K562 (cell line): ENCODE data around the gene RFT1. TPM values are rescaled to one million over a fixed set of nuclear protein-coding genes. Genes with fewer than 3 reads are reported as not detected.

Experiments used
- ATAC-seq: fragments of 200-7000 bp; cut with Tn5 transposase; 3 replicates; pipeline ENCODE4 v1.9.1; 2020; ENCODE audit warnings: moderate library complexity
- BruUV-seq: library from RNA; stranded (reverse); fragments of 400-500 nt; replicated peaks from 2 replicates; lab custom pipeline; 2021; lab: Mats Ljungman, UMichigan
- CTCF ChIA-PET: fragments of 300-600 bp; formaldehyde crosslinking; extraction: SDS; loops from one replicate; lab custom pipeline; 2021; ENCODE audit warnings: low intra/inter-chr PET ratio; lab: Yijun Ruan, JAX
- POLR2A ChIA-PET: fragments of 300-600, 350-650 bp; sonication (Branson Sonifier 250); formaldehyde crosslinking; extraction: SDS; loops from one replicate; lab custom pipeline; 2021; ENCODE audit warnings: antibody characterized with exemption, inconsistent platforms; lab: Yijun Ruan, JAX
- DNase-seq, 4 experiments: peaks; one replicate each; pipeline versions ENCODE4 v3.0.0 to v3.0.0-alpha.2; 2011 to 2018; ENCODE audit warnings: low spot score in 3 of 4, mixed read lengths in 3 of 4; ENCODE audit errors: extremely low read depth in 1 of 4
- FAIRE-seq: peaks from 2 replicates; lab custom pipeline; 2011; peaks lifted over from hg19 to GRCh38; lab: Jason Lieb, UNC
- H2AFZ ChIP-seq: 2 replicates; pipeline ENCODE4 v1.6.0; 2011; ENCODE audit warnings: low read depth, low read length, control low read depth, inconsistent platforms
- H3K27ac ChIP-seq: fragments of 200-600 bp; 3 replicates; pipeline ENCODE4 v1.8.0; 2011; ENCODE audit warnings: low read depth, mild to moderate bottlenecking, control low read depth, inconsistent platforms, low read length, moderate library complexity, mixed read lengths; ENCODE audit errors: extremely low read depth
- H3K27me3 ChIP-seq, 2 experiments: fragments of 300-600 bp in 1 of 2; 2 replicates in 1 of 2; 3 replicates in 1 of 2; pipeline versions ENCODE4 v1.6.0 to v1.8.0; 2011; ENCODE audit warnings: inconsistent platforms in 2 of 2, low read length in 2 of 2, mild to moderate bottlenecking in 1 of 2, mixed read lengths in 1 of 2, moderate library complexity in 1 of 2; ENCODE audit not compliant: control insufficient read depth in 2 of 2, insufficient read depth in 2 of 2
- H3K36me3 ChIP-seq: fragments of 300-600 bp; 3 replicates; pipeline ENCODE4 v1.8.0; 2011; ENCODE audit warnings: mild to moderate bottlenecking, low read length, inconsistent platforms; ENCODE audit not compliant: control insufficient read depth, insufficient read depth
- H3K4me1 ChIP-seq, 2 experiments: fragments of 200-600 bp in 1 of 2; replicated peaks in 1 of 2; 2 replicates in 1 of 2; 3 replicates in 1 of 2; pipeline versions ENCODE4 v1.5.1 to v1.8.0; 2011; ENCODE audit warnings: inconsistent platforms in 2 of 2, low read length in 2 of 2, mild to moderate bottlenecking in 1 of 2, mixed read lengths in 1 of 2, moderate library complexity in 1 of 2; ENCODE audit not compliant: control insufficient read depth in 2 of 2, insufficient read depth in 2 of 2
- H3K4me2 ChIP-seq: 2 replicates; pipeline ENCODE4 v1.6.1; 2011; ENCODE audit warnings: low read length, control low read depth, inconsistent platforms, mixed read lengths; ENCODE audit not compliant: insufficient read depth
- H3K4me3 ChIP-seq: fragments of 200-600 bp; sonication (generic), shearing (Covaris generic); 2 replicates; pipeline ENCODE4 v1.5.1; 2016; ENCODE audit warnings: control low read depth, inconsistent platforms
- H3K79me2 ChIP-seq: fragments of 200-600 bp; 3 replicates; pipeline ENCODE4 v1.8.0; 2011; ENCODE audit warnings: low read length, inconsistent platforms; ENCODE audit not compliant: control insufficient read depth, insufficient read depth
- H3K9ac ChIP-seq, 2 experiments: 2 replicates each; pipeline versions ENCODE4 v1.6.0 to v1.6.1; 2011; ENCODE audit warnings: low read depth in 2 of 2, low read length in 2 of 2, control low read depth in 1 of 2, inconsistent platforms in 1 of 2, mild to moderate bottlenecking in 1 of 2, mixed read lengths in 1 of 2; ENCODE audit not compliant: insufficient read depth in 1 of 2
- H3K9me1 ChIP-seq: one replicate; pipeline ENCODE4 v1.6.0; 2011; ENCODE audit warnings: inconsistent platforms, mild to moderate bottlenecking, low read length, moderate library complexity; ENCODE audit not compliant: control insufficient read depth, insufficient read depth
- H3K9me3 ChIP-seq: replicated peaks from 2 replicates; pipeline ENCODE4 v1.5.1; 2011; ENCODE audit warnings: low read depth, low read length, inconsistent platforms; ENCODE audit not compliant: control insufficient read depth, insufficient read depth
- H4K20me1 ChIP-seq: replicated peaks from 2 replicates; pipeline ENCODE4 v1.6.1; 2011; ENCODE audit warnings: low read length, inconsistent platforms, mixed read lengths; ENCODE audit not compliant: control insufficient read depth, insufficient read depth
- HNRNPL ChIP-seq: fragments of 200-400 bp; formaldehyde crosslinking; IDR thresholded peaks from 2 replicates; pipeline ENCODE4 v1.6.1; 2017; ENCODE audit warnings: low read depth, mild to moderate bottlenecking, low read length
- MCM2 ChIP-seq: fragments of 450-650 bp; IDR thresholded peaks from 2 replicates; pipeline ENCODE4 v1.6.1; 2017; ENCODE audit warnings: low read depth, mild to moderate bottlenecking
- MXI1 ChIP-seq: IDR thresholded peaks from 2 replicates; pipeline ENCODE4 v1.6.1; 2011; ENCODE audit warnings: low read depth, mild to moderate bottlenecking, improper control_type of control experiment, low read length
- NFXL1 ChIP-seq: fragments of 450-650 bp; formaldehyde crosslinking; IDR thresholded peaks from 2 replicates; pipeline ENCODE4 v1.4.0; 2021; ENCODE audit warnings: mild to moderate bottlenecking
- POU5F1 ChIP-seq: fragments of 150-350 bp; IDR thresholded peaks from 2 replicates; pipeline ENCODE4 v1.6.1; 2014; ENCODE audit warnings: borderline replicate concordance, low read length, low read depth, mild to moderate bottlenecking; ENCODE audit not compliant: partially characterized antibody
- RBM15 ChIP-seq: fragments of 200-400 bp; formaldehyde crosslinking; IDR thresholded peaks from 2 replicates; pipeline ENCODE4 v1.6.1; 2018; ENCODE audit warnings: mild to moderate bottlenecking, low read length, moderate library complexity; ENCODE audit not compliant: insufficient read depth
- TGIF2 ChIP-seq: sonication (generic); formaldehyde crosslinking; IDR thresholded peaks from 2 replicates; pipeline ENCODE4 v1.8.1; 2022; ENCODE audit warnings: mild to moderate bottlenecking, missing genetic modification reagents, moderate library complexity
- TRIM28 ChIP-seq: fragments of 450-650 bp; IDR thresholded peaks from 2 replicates; pipeline ENCODE4 v1.6.1; 2017
- WGBS: fragments of 100-300 bp; shearing (Covaris generic); methylation state at CpG from one replicate; pipeline ENCODE4 v1.1.6; 2016; ENCODE audit warnings: low coverage, mixed read lengths; ENCODE audit not compliant: insufficient coverage; ENCODE audit errors: missing lambda C conversion rate; 5-methylcytosine and 5-hydroxymethylcytosine counted together
- in situ Hi-C: fragments of 300-500 bp; cut with MboI; formaldehyde crosslinking; loops from 4 replicates; pipeline ENCODE4 v1.15.0; 2018; ENCODE audit warnings: inconsistent platforms, mixed read lengths
- intact Hi-C: fragments of 100-400 bp; cut with micrococcal nuclease; formaldehyde crosslinking; loops from 2 replicates; pipeline ENCODE4 v1.14.2; 2022
- polyA plus RNA-seq, 8 experiments: library from polyadenylated mRNA; depleted of rRNA in 4 of 8; stranded (reverse) in 5 of 8; unstranded in 3 of 8; fragments of >200 nt; fragmentation: Nextera tagmentation in 2 of 8; fragmentation: Illumina TruSeq in 1 of 8; extraction: Ambion mirVana in 2 of 8; extraction: Trizol in 1 of 8; gene quantifications; 2 replicates each; pipeline versions ENCODE4 v1.2.1 to v1.2.3, GENCODE V29; 2011 to 2014; ENCODE audit warnings: inconsistent platforms in 1 of 8, missing spikeins in 1 of 8
- total RNA-seq, 7 experiments: library from RNA; depleted of rRNA in 6 of 7; stranded (reverse); fragments of >200 nt in 6 of 7; fragmentation: Illumina TruSeq in 2 of 7; extraction: Trizol in 2 of 7; gene quantifications; 2 replicates each; pipeline versions ENCODE4 v1.2.1 to v1.2.3, GENCODE V29; 2011 to 2021; ENCODE audit warnings: low replicate concordance in 1 of 7
- TF ChIP-seq, protein P1 (sequence below): fragments of 200-800 bp; sonication (Bioruptor generic); IDR thresholded peaks from 2 replicates; pipeline ENCODE4 v1.6.1; 2017; ENCODE audit warnings: missing genetic modification characterization, missing compliant biosample characterization
- TF ChIP-seq, protein P2 (sequence below): conservative IDR thresholded peaks from 2 replicates; pipeline ENCODE4 v1.6.1; 2011; ENCODE audit warnings: low read depth, mild to moderate bottlenecking, low read length; ENCODE audit not compliant: control insufficient read depth
- TF ChIP-seq, protein P3 (sequence below): fragments of 150-350 bp; conservative IDR thresholded peaks from 2 replicates; pipeline ENCODE4 v1.6.1; 2014; ENCODE audit warnings: low read length
- TF ChIP-seq, protein P4 (sequence below), 3 experiments: fragments of 200-800 bp in 1 of 3; sonication (Bioruptor generic) in 1 of 3; sonication (generic) in 1 of 3; formaldehyde crosslinking in 1 of 3; IDR thresholded peaks; 2 replicates each; pipeline versions ENCODE4 v1.6.1 to v1.8.0; 2016 to 2022; ENCODE audit warnings: mild to moderate bottlenecking in 2 of 3, missing compliant biosample characterization in 2 of 3, missing genetic modification characterization in 2 of 3, missing genetic modification reagents in 1 of 3

The RFT1 gene
- total and polyA plus RNA-seq, 9 of the 15 experiments (the other 6 are each of a cell fraction or from before 2014, with no cell fraction given), result 4.4 to 23.8 (median 8.9) TPM

DNA sequence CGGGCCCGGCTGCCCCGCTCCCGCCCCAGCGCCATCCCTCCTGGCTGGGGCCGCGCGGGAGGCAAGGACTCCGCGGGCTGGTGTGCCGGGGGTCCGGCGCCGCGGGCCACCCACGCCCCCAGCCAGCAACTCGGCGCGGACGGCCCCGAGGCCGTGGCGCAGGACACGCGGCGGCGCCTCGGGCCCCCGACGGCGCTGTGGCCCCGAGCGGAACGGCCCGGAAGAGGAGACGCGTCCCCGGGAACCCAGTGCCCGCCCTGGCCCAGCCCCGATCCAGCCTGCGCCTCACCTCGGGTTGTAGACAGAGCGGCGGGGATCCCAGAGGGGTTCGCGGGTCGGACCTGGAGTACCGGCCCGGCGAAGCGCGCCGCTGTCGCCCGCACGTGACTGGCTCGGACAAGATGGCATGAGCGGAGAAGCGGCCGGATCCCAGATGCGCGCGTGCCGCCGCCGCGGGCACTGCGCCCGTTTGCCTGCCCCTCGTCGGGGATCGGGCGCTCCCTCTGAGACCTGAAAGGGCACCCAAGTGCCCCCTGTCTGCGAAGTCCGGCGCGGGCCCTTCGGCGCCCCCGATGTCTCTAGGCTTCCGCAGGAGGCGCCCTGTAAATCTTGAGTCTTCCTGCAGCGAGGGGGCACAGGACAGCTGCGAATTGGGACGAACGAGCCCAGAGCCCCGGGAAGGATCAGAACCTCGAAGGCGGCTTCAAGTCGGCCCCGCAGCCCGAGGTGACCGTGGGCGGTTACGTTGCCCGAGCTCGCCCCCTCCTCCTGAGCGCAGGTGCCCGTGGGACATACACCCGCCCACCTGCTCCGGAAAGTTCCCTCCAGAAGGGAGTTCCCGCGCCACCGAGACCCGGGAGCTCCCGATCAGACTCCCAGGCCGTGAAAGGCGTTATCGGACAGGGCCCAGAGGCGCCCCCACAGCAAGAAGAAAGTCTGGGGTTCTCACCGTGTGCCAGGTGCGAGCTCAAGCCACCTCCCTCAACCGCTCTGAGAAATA, 83.8 kb downstream of the RFT1 start:
- peak overlapping the region; percentile 93; the same call in 1 of the 3 replicates for H3K27ac ChIP-seq
- H3K4me1 ChIP-seq, result peaks cover 5 to 17% of the 10 kb centered on the region in 2 experiments; a peak in 4 of 5 replicates
- POLR2A ChIA-PET, result interaction anchor here (0.5 to 0.7 kb wide), 6 partner anchors 15 to 410 kb away, joined by 3 to 4 read pairs (median 3); partner anchors contain the start of genes GLT8D1 and SPCS1
- 58% methylated on average over 25 of the region's 113 CpGs for WGBS
- no peaks in the 10 kb centered on the region for H3K36me3 ChIP-seq
- H3K9me1 ChIP-seq, result no peaks in the 10 kb centered on the region
- H3K9me3 ChIP-seq, result no peaks in the 10 kb centered on the region
- no TSS peak for BruUV-seq
- peak overlapping the region; percentile 81 for H3K4me3 ChIP-seq
- H3K79me2 ChIP-seq, result peaks cover 7% of the 10 kb centered on the region; the same call in 2 of the 3 replicates
- no peaks in the 10 kb centered on the region for H3K27me3 ChIP-seq
- FAIRE-seq (no peak), DNase-seq (peak in 1 of 4 experiments; percentile 14), ATAC-seq (peak; percentile 36)
- intact Hi-C loops (no loop called here), in situ Hi-C loops (no loop called here)
- peak overlapping the region; percentile 66; the same call in 1 of the 2 replicates for H3K4me2 ChIP-seq
- H3K9ac ChIP-seq, result peak overlapping the region; percentile 84 to 93; a peak in 3 of 4 replicates
- H4K20me1 ChIP-seq, result no peaks in the 10 kb centered on the region
- CTCF ChIA-PET, result no interaction called here
- peak overlapping the region; percentile 84 for H2AFZ ChIP-seq
- TF ChIP-seq, protein P1, sequence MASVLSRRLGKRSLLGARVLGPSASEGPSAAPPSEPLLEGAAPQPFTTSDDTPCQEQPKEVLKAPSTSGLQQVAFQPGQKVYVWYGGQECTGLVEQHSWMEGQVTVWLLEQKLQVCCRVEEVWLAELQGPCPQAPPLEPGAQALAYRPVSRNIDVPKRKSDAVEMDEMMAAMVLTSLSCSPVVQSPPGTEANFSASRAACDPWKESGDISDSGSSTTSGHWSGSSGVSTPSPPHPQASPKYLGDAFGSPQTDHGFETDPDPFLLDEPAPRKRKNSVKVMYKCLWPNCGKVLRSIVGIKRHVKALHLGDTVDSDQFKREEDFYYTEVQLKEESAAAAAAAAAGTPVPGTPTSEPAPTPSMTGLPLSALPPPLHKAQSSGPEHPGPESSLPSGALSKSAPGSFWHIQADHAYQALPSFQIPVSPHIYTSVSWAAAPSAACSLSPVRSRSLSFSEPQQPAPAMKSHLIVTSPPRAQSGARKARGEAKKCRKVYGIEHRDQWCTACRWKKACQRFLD, result peak; percentile 55; the same call in 1 of the 2 replicates
- TF ChIP-seq MXI1 (no peak), MCM2 (no peak), HNRNPL (peak; percentile 63; the same call in 1 of the 2 replicates), RBM15 (no peak), POU5F1 (no peak), TRIM28 (no peak), TGIF2 (CRISPR knock-in tag) (no peak), NFXL1 (CRISPR knock-in tag) (no peak)
- TF ChIP-seq, protein P2, sequence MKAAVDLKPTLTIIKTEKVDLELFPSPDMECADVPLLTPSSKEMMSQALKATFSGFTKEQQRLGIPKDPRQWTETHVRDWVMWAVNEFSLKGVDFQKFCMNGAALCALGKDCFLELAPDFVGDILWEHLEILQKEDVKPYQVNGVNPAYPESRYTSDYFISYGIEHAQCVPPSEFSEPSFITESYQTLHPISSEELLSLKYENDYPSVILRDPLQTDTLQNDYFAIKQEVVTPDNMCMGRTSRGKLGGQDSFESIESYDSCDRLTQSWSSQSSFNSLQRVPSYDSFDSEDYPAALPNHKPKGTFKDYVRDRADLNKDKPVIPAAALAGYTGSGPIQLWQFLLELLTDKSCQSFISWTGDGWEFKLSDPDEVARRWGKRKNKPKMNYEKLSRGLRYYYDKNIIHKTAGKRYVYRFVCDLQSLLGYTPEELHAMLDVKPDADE, result no peak
- TF ChIP-seq, protein P3, sequence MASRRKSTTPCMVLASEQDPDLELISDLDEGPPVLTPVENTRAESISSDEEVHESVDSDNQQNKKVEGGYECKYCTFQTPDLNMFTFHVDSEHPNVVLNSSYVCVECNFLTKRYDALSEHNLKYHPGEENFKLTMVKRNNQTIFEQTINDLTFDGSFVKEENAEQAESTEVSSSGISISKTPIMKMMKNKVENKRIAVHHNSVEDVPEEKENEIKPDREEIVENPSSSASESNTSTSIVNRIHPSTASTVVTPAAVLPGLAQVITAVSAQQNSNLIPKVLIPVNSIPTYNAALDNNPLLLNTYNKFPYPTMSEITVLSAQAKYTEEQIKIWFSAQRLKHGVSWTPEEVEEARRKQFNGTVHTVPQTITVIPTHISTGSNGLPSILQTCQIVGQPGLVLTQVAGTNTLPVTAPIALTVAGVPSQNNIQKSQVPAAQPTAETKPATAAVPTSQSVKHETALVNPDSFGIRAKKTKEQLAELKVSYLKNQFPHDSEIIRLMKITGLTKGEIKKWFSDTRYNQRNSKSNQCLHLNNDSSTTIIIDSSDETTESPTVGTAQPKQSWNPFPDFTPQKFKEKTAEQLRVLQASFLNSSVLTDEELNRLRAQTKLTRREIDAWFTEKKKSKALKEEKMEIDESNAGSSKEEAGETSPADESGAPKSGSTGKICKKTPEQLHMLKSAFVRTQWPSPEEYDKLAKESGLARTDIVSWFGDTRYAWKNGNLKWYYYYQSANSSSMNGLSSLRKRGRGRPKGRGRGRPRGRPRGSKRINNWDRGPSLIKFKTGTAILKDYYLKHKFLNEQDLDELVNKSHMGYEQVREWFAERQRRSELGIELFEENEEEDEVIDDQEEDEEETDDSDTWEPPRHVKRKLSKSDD, result no peak
- TF ChIP-seq, protein P4, sequence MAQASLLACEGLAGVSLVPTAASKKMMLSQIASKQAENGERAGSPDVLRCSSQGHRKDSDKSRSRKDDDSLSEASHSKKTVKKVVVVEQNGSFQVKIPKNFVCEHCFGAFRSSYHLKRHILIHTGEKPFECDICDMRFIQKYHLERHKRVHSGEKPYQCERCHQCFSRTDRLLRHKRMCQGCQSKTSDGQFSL (CRISPR knock-in tag; IDR thresholded peaks at IDR 0.05), result no peak; the same call in 1 of the 2 replicates
- TF ChIP-seq, protein P4 (tag; IDR thresholded peaks at IDR 0.05), result no peak; a peak in 1 of 4 replicates
